Posterior vena cava (tissue), 2 donors: ENCODE data around the gene CCDC187. TPM values are rescaled to one million over a fixed set of nuclear protein-coding genes. Genes with fewer than 3 reads are reported as not detected.
"Not testable (repeated sequence)": the region's sequence is repeated elsewhere in the genome, so short reads cannot be mapped to it uniquely, and the experiment has no call there.

ENCODE experiments used
- DNase-seq: peaks from one replicate; pipeline ENCODE4 v3.0.0-alpha.2; 2020; ENCODE audit warnings: low spot score
- intact Hi-C, 2 donors: fragments of 100-400 bp; cut with DNase I; formaldehyde crosslinking; loops; one replicate each; pipeline versions ENCODE4 v1.14.1 to v1.14.2; 2022 to 2023
- long read RNA-seq, 2 donors: library from polyadenylated mRNA; unstranded; transcript quantifications; one replicate each; pipeline ENCODE4 v2.0.0, GENCODE V29; 2020 to 2021
- total RNA-seq, 2 donors: library from RNA; stranded (reverse); fragmentation: NEBNext Ultra II Directional; extraction: Animal tissue kit (Norgen Biotek cat#: 25700); gene quantifications; one replicate each; pipeline ENCODE4 v1.2.1, GENCODE V29; 2021
- donor health status: DM: yes; HTN: yes; CAD: no.
- donor health status: DM: yes; HTN: yes; CAD: no.

The CCDC187 gene
- total RNA-seq: not detected
- long read RNA-seq, donor 1: 0 reads
- long read RNA-seq, donor 2: 0 reads

GRCh38 chr9:136303825-136304416, at the start of gene CCDC187:
CCDC187 (minus strand) TSS chr9:136304094; CDS start chr9:136303830, 264 bp downstream.
- intact Hi-C loops: no loop called here
- DNase-seq: no peak

- intact Hi-C loops: no loop called here
- DNase-seq: no peak
Observed at GRCh38 chr9:136353088-136353487, 49.2 kb upstream of the CCDC187 start.

DNA sequence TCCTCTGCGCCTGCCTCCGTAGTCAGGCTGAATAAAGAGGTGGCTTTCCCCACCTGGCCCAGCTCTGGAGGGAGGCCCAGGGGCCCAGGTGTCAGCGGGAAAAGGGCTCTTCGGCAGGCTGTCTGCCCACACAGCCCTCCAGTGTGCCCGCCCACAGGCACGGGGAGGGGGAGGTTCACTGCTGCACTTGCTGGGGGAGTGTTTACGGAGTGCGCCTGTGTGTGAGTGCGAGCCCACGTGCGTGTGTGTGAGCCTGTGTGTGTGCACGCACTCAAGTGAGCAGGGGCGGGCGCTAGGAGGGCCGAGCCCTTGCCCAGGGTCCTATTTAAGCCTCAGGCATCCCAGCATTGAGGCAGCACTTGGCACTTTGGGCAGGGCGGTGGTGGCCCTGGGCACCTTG, 48.8 kb upstream of the CCDC187 start:
- no peak for DNase-seq

DNA sequence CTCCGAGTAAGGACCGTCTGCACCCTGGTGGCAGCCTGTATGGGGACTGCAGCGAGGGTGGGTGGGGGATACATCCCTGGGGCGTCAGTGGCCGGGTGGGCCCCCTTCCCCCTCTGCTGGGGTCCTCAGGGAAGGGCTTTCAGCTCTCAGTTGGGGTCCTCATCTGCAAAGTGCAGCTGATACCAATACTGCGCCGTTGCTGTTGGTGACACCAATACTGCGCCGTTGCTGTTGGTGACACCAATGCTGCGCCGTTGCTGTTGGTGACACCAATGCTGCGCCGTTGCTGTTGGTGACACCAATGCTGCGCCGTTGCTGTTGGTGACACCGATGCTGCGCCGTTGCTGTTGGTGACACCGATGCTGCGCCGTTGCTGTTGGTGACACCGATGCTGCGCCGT, 48.0 kb upstream of the CCDC187 start:
- intact Hi-C loops, DNase-seq: not testable (repeated sequence)

More for the DNA sequence above, 48.8 kb upstream of the CCDC187 start:
- intact Hi-C loops: no loop called here

DNA sequence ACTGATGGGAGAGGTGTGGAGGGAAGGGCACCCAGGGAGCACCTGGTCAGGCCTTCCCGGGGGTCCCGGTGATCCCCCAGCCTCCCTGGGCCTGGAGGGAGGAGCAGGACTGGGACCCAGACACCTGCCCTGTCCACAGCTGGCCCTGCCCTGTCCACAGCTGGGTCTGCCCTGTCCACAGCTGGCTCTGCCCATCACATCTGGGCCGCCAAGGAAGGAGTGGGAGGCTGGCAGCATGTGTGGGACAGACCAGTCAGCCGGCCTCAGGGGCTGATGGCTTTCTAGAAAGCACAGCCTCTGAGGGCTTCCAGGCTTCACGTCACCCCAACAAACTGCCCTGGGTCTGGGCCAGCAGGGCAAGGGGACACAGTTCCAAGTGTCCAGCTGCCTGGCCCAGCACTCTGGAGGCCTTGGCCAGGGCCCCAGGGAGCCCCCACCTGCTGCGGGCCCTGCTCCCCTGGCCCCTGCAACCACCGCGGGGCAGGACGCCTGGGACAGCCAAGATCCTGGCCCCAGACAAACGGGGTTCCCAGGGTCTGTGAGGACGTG, 47.4 kb upstream of the CCDC187 start:
- intact Hi-C loops: no loop called here
- no peak for DNase-seq

DNA sequence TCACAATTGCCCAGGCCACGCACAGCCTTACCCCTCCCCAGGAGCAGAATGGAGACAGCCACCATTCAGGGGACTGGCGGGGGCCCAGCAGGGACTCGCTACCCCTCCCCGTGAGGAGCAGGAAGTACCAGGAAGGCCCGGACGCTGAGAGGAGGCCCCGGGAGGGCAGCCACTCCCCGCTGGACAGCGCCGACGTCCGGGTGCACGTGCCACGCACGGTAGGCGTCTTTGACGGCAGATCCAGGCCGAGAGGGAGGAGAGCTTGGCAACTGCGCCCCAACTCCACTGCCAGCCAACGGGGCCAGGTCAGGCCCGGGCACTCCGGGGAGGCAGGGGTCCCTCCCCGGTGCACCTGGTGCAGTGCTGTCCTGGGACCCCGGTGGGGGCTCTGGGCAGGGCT, 45.7 kb upstream of the CCDC187 start:
- DNase-seq: no peak
- intact Hi-C loops: no loop called here

DNA sequence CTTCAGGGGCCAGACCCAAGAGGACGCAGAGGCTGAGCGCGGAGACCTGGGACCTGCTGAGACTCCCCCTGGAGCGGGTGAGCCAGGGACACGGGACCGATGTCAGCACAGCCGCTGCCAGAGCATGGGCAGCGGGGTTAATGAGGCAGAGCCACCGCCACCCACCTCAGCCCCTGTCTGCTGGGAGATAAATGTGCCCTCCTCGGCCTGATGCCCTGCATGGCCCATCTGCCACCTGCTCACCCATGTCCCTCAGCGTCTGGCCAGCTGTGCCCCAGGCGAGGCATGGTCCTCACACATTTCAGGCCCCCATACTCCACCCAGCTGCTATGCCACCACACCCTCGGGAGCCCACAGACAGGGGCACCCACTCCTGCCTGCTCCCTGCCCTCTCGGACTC, 44.8 kb upstream of the CCDC187 start:
- intact Hi-C loops: no loop called here
- DNase-seq: no peak

DNA sequence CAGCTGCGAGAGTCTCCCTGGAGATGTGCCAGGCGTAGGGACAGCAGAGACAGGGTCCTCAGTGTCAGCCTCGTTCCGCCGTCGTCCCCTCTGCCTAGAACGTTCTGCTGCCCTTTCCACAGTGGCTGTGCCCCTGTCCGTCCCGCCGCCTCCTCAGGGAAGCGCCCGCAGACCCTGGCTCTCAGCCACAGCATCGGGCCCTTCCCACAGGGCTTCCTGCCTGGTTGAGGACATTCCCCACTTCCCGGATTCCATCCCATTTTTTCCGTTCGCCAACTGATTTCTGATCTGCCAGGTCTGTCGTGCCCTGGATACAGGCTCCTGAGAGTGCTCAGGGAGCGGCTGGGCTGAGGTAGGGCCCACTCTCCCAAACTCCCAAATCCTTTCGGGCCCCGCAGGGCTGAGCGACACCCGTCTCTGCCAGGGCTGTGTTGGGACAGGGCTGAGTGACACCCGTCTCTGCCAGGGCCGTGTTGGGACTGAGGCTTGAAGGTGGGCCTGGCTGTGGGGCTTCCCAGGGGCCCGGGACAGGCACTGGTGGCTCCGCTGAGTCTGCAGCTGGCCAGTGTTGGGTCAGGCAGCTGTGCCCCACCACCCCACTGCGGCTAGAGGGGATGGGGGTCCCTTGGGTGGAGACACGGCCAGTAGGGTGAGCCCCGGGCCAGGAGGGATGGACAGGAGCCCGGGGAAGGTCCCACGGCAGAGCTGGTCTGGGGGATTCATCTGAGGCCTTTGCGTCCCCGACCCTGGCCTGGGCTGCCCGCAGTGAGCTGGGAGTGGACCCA, 43.8 kb upstream of the CCDC187 start:
- intact Hi-C loops: no loop called here
- DNase-seq: no peak

DNA sequence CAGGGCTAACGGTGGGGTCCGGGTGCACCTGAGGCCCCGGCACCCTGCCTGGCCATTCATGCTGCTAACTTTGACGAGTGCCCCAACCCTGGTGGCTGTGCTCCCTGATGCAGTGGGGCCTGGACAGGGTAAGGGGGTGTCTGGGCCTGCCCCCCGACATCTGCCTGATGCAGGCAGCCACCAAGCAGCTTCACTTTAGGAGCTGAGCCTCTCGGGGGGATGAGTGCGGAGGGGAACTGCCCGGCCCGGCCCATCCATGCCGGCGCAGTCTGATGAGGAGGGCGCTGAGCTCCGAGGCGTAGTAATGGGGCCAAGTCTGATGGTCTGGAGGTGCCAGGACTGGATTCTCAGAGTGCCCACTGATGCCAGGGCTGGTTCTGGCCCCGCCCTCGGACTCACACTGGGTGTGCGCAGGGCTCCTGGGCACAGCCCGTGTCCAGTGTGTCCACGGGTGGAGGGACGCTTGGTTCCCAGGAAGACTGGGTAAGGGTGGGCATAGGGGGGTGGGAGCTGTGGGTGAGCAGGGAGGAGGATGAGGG, 43.1 kb upstream of the CCDC187 start:
- DNase-seq: no peak
- intact Hi-C loops: no loop called here

GRCh38 chr9:136346157-136346481, 42.2 kb upstream of the CCDC187 start:
- intact Hi-C loops: no loop called here
- no peak for DNase-seq

- intact Hi-C loops: no loop called here
- peak; percentile 94 for DNase-seq
Observed at GRCh38 chr9:136345281-136346156, 41.6 kb upstream of the CCDC187 start.

GRCh38 chr9:136344544-136345280, 40.8 kb upstream of the CCDC187 start:
- intact Hi-C loops: no loop called here
- no peak for DNase-seq

DNA sequence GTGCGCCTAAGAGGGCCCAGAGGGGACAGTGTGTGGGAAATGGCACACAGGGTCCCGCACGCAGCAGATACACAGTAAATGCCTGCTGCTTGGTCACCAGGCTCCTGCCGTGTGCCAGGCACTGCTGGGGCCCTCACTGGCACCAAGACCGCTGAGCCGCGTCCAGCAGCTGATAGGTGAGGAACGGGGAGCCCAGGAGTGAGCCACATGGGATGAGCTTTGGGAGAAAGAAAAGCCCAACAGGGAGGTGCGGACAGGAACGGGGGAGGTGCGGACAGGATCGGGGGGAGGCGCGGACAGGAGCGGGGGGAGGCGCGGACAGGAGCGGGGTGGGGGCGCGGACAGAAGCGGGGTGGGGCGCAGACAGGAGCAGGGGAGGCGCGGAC, 40.0 kb upstream of the CCDC187 start:
- DNase-seq: no peak
- intact Hi-C loops: no loop called here

- no peak for DNase-seq
- intact Hi-C loops: no loop called here
Observed at GRCh38 chr9:136343121-136343883, 39.4 kb upstream of the CCDC187 start.

DNA sequence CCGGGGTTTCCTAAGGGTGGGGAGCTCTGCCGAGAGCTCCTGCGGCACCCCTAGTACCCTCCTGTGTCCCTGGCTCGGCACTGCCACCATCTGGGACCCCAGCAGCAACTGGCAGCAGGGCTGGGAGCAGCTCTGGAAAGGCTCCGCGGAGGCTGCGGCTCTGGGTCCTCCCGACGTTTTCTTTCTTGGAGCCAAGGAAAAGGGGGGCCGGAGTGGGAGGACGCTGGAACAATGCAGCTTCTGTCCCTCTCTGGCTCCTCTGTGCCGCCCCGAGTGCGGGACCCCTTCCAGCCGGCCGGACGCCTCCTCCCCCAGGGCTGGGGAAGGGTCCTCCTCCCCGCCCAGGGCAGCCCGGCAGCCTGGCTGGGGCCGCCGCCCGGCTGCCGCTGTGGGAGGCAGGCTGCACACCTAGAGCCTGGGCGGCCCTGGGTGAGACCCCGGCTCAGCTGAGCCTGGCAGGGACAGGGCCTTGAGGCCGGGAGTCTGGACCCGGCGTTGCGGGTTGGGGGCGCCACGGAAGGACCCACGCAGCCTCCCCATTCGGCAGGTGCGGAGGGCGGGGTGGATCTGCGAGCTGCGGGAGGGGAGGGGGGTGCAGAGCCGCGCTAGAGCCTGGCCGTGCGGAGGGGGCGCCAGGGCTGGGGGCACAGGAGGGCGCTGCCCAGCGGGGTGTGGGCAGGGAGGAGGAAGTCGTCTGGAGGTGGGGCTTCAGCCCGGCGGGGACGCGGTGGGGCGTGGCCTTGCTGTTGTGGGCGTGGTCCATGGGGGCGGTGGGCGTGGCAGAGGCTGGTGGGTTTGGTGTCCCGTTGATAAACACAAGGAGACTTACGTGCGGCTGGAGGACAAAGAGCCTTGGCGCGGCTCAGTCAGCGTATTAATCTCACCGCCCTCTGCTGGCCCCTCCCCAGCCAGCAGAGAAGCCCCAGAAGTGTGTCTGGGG, 38.6 kb upstream of the CCDC187 start:
- intact Hi-C loops: no loop called here
- peak; percentile 95 for DNase-seq

DNA sequence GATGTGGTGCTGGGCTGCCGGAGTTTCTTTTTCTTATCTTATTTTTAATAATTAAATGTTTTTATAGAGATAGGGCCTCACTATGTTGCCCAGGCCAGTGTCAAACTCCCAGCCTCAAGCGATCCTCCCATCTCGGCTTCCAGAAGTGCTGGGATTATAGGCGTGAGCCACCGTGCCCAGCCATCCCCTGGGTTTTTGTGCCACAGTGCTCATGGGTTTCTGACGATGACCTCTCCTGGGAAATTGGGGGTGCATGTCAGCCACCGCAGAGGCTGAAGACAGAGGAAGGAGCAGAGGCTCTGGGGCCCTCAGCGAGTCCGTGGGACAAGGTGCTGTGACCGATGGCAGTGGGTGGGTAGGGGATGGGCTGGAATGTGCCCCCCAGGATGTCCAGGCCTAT, 37.9 kb upstream of the CCDC187 start:
- DNase-seq: no peak
- intact Hi-C loops: no loop called here

GRCh38 chr9:136341042-136341655, 37.3 kb upstream of the CCDC187 start:
- intact Hi-C loops: no loop called here

More at GRCh38 chr9:136341042-136341655, 37.3 kb upstream of the CCDC187 start:
- no peak for DNase-seq
